GM19351 (cell line): ENCODE results near the gene TNIP2.
"Not testable (repeated sequence)": the region's sequence is repeated elsewhere in the genome, so short reads cannot be mapped to it uniquely, and the experiment has no call there.

Experiments used
- ATAC-seq: cut with Tn5 transposase; IDR thresholded peaks from one replicate; pipeline ENCODE4 v1.9.1; 2021; ENCODE audit warnings: mild to moderate bottlenecking, moderate library complexity; ENCODE audit not compliant: unreplicated experiment

The TNIP2 gene

DNA sequence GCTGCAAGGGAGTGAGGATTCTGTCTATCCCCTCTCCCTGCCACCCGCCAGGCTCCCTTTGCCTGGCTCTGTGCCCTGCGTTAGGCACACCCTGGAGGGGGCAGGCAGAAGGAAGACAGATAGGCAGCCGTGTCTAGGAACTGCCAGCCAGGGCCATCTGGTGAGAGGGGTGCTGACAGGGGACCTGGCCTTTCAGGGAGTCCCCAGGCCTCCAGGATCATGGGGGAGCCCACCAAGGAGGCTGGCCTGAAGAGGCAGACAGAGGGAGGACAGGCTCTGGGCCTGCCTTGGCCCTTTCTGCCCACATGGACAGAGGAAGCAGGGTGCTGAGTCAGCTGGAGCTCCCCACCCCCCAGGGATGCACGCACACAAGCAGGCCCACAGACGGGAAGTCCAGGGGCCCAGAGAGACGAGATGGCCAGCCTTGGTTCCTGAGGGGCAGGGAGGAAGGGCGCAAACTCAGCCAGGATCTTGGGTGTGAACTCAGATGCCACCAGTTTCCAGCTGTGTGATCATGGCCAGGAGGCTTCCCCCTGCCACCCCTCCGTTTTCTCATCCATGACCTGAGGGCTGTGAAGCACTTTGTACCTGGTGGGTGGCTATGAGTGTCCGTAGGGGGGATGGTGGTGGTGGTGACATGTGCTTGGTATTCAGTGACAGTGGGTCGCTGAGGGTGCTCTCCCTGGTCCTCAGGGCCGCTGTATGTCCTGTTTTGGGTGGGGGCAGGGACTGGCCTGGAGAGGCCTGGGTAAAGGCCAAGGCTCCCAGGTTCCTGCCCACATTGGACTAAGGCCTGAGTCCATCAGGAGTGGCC lies 38.6 kb upstream of the TNIP2 start:
- ATAC-seq: no peak

DNA sequence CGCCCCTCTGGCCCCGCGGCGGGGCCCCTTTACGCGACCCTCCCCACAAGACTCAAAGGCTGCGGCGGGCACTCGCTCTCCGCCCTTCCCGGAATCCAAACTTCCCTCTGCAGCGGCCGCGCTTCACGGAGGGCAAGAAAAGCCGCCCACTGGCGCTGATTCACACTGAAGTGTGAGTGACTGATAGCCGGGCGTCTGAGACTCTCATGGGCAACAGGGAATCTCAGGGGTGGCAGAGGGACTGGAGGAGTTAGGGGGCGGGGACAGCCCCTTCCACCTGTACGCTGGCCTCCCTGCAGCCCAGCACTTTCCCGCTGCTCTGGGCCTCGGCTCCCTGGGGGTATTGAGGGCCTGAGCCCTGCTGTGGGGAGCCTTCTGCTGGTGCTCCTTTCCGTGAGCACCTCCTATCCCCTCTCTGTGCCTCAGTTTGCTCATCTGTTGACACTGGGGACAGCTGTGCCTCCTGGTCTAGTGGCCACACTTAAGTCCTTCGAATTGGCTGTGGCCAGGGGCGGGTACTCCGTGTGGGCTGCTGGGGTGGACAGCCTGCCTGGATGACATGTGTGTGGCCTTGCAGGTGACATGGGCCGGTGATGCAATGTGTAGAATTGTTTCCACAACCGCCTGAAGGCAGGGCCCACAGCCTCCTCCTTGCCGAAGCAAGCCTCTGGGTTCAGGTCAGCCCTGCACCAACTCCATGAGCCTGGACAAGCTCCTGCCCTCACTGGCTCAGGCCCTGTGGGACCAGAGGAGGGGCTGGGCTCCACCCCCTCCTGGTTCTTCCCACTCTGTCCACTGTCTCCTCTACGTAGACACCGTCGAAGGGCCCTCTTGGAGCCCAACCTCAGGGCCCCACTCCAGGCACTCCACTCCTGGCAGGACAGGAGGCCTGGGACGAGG lies 37.7 kb upstream of the TNIP2 start:
- ATAC-seq: no peak

DNA sequence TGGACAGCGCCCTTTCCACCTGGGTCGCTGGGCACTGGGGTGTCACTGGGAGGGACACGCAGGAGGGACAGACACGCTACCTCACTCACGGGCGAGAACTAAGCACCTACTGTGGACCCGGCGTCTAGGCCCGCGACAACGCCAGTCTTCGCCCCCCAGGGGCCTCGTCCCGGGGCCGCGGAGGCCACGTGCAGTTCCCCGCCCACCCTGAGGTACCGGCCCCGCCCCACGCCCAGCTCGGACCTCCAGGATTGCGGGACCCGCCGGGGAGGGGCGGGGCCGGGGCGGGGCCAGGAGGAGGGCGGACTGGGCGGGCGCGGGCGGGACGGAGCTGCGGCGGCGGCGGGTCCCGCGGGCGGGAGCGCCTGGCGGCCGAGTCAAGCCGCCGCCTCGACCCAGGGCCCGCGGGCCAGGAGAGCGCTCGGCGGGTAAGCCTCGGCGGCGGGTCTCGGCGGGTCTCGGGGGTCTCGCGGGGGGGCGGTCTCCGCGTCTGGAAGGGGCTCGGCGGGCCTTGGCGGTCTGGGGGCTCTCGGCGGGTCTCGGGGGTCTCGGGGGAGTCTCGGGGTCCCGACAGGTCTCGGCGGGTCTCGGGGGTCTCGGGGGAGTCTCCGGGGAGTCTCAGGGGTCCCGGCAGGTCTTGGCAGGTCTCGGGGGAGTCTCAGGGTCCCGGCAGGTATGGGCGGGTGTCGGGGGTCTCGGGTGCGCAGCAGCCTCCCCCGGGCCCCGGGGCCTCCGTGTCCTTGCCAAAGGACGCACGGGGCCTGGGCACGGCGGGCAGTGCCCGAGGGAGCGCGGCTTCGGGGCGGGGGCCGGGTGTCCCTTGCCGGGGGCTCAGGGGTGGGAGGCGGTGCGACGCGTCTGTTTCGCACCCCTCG lies 36.8 kb upstream of the TNIP2 start, which contains the start of gene SH3BP2:
SH3BP2 (plus strand) TSS at position 375 of the 875 bp plus-strand sequence. CDS start 27,533 bp downstream, outside the sequence.
- peak; percentile 57 for ATAC-seq

DNA sequence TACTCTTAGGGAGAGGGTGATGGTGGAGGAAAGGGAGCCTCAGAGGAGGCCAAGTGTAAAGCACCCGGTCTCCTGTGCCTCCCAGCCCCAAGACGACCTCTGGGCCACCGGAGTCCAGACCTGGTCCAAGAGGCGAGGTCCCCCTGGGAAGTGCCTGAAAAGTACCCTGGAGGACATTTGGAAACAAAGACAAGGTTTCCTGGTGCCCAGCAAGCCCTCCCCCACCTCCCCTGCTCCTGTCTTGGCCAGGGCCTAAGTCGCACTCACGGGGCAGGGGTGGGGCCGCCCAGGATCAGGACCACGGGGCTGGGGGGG lies 36.2 kb upstream of the TNIP2 start:
- no peak for ATAC-seq

GRCh38 chr4:2791518-2792395 lies 35.6 kb upstream of the TNIP2 start:
- no peak for ATAC-seq

DNA sequence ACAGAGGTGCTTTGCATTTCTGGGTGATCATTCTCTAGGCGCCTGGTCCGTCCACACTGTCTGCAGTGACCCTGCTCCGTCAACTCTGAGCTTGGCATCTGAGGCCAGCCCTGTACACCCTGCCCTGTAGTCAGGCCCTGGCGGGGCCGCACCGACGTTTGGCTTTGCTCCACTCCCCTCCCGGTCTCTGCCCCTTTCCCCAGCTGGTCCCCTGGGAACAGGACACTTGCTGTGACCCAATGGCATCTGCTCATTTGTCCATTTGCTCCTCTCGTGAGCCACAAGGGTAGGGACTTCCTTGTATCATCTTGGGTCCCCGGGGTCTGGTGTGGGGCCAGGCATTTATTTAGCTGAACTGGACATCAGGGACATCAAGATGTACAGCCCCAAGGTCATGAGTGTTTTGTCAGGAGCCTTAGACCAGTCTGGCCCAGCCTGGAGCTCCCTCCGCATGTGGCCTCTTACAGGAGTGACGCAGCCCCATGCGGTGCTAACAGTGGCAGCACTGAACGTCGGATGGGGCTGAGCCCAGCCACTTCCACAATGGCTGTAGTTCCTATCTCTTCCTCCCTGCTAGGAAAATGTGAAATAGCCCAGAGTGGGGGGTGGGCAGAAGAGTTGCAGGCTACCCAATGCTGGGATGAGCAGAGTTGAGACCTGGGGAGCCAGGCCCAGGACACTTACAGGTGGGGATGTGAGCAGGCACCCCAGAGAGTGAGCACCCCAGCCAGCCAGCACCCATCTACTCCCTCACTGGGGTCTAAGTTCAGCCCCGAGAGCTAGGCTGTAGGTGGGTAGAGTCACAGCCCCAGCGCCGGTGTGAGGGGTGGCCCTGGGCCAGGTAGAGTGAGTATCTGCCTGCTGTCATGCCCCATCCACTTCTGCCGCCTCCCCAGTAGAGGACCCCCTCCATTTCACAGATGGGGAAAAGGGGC lies 34.7 kb upstream of the TNIP2 start:
- no peak for ATAC-seq

GRCh38 chr4:2789793-2790582 lies 33.9 kb upstream of the TNIP2 start:
- ATAC-seq: no peak

DNA sequence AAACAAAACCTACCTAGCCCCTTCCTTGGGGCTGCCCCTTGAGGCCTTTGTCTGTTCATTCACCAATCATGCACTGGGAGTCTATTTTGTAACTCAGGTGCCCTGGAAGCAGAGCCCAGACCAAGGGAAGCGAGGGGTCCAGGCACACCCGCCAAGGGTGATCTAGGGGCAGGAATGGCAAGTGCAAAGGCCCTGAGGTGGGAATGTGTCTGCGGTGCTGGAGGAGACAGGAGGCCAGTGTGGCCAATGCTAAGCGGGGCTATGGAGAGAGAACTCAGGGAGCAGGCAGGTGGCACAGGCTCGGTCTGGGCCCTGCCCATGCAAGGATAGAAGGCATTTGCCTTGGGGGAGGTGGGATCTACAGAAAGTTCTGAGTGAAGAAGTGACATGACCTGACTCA lies 33.2 kb upstream of the TNIP2 start:
- no peak for ATAC-seq

DNA sequence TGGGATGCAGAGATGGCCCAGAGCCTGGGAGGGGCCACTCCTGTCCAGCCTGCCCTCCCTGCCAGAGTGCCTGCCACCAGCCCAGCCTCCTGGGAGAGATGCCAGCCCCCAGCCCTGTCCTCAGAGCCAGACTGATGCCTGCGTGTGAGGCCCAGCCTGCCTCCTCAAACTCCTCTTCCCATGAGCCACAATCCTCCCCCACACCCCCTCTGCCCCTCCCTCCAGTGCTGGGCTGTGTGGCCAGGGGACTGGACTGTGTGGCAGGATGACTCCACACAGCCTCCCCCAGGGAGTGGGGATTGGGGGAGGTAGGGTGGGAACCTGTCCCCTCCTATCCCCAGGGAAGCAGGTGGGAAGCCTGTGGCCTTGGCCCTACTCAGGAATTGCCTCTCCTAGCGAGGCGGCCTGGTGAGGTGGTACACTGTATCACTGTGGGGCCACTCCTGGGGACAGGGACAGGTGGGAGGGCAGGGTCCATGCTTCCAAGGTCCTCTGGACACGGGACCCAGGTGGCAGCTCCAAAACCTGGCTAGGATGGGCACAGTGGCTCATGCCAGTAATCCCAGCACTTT lies 32.5 kb upstream of the TNIP2 start:
- ATAC-seq: no peak

DNA sequence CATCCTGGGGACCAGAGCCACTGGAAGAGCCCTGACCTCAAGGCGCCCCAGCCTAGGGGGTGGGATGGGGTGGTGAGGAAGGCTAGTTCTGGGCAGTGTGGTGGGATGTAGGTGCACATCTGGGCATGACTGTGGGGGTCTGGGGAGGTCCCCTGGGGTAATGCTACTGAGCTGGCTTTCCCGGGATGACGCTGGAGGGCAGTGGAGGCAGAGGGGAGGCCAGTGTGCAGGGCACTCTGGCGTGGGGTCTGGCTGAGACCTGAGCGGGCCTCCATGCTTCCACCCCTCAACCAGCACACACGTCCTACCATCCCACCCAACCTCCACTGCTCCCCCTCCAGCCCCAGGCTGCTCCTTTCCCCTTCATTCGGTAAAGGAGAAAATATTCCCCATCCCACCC lies 32.0 kb upstream of the TNIP2 start:
- ATAC-seq: no peak

GRCh38 chr4:2787230-2788100 lies 31.3 kb upstream of the TNIP2 start:
- peak; percentile 77 for ATAC-seq

GRCh38 chr4:2786794-2787229 lies 30.7 kb upstream of the TNIP2 start:
- no peak for ATAC-seq

GRCh38 chr4:2786152-2786671 lies 30.1 kb upstream of the TNIP2 start:
- peak; percentile 32 for ATAC-seq

DNA sequence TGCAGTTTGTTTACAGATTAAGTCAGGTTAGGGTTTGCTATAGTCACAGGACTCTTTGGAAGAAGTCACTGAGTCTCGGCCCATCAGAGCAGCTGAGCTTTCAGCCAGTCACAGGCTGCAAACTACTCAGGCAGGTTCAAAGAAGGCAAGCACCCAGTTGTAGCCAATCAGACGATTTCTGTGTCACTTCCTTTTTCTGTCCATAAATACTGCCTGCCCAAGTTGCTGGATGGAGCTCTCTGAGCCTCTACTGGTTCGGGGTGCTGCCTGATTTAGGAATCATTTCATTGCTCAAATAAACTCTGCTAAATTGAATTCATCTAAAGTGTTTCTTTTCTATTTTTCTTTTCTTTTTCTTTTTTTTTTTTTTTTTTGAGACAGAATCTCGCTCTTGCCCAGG lies 29.5 kb upstream of the TNIP2 start:
- no peak for ATAC-seq

- no peak for ATAC-seq
Measured at GRCh38 chr4:2783790-2784189, 27.7 kb upstream of the TNIP2 start.

DNA sequence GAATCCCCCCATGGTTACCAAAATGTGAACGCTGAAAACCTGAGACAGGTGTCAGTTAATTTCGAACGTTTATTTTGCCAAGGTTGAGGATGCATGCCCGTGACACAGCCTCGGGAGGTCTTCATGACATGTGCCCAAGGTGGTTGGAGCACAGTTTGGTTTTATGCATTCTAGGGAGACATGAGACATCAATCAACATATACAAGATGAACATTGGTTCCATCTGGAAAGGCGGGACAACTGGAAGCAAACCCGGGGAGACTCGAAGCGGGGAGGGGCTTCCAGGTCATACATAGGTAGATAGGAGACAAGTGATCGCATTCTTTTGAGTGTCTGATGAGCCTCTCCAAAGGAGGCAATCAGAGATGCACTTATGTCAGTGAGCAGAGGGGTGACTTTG lies 25.8 kb upstream of the TNIP2 start:
- ATAC-seq: no peak

- ATAC-seq: not testable (repeated sequence)
Measured at GRCh38 chr4:2780643-2781042, 24.5 kb upstream of the TNIP2 start.
